IMR-90 (cell line): ENCODE data around the gene TMEM86B. TPM values are rescaled to one million over a fixed set of nuclear protein-coding genes. Genes with fewer than 3 reads are reported as not detected.

Experiments
- ATAC-seq: fragments of 200-7000 bp; cut with Tn5 transposase; 2 replicates; pipeline ENCODE4 v1.9.1; 2020; ENCODE audit warnings: low read depth, mild to moderate bottlenecking, moderate library complexity
- BruUV-seq: library from RNA; stranded (reverse); fragments of 400-500 nt; replicated peaks from 2 replicates; lab custom pipeline; 2021; lab: Mats Ljungman, UMichigan
- CTCF ChIA-PET: fragments of 300-600 bp; formaldehyde crosslinking; extraction: SDS; loops from one replicate; lab custom pipeline; 2021; ENCODE audit warnings: antibody characterized with exemption; lab: Yijun Ruan, JAX
- POLR2A ChIA-PET: fragments of 300-600 bp; sonication (Branson Sonifier 250); formaldehyde crosslinking; loops from one replicate; lab custom pipeline; 2022; ENCODE audit warnings: antibody characterized with exemption; ENCODE audit not compliant: unreplicated experiment; lab: Charles Lee
- DNase-seq: peaks from one replicate; pipeline ENCODE4 v3.0.0; 2013
- H2AFZ ChIP-seq: replicated peaks from 2 replicates; pipeline ENCODE3; 2013; ENCODE audit warnings: low read length, mild to moderate bottlenecking; ENCODE audit not compliant: poor library complexity
- H2AK5ac ChIP-seq: 2 replicates; pipeline ENCODE4 v1.6.1; 2013; ENCODE audit warnings: low read depth, low read length, inconsistent platforms
- H2AK9ac ChIP-seq: replicated peaks from 2 replicates; pipeline ENCODE3; 2013; ENCODE audit warnings: mild to moderate bottlenecking, low read depth, low read length, moderate library complexity; ENCODE audit not compliant: poor library complexity
- H2BK120ac ChIP-seq: 2 replicates; pipeline ENCODE4 v1.6.1; 2013; ENCODE audit warnings: low read depth, low read length, inconsistent platforms
- H2BK15ac ChIP-seq: 3 replicates; pipeline ENCODE4 v1.6.1; 2013; ENCODE audit warnings: low read depth, low read length, inconsistent platforms
- H2BK20ac ChIP-seq: 2 replicates; pipeline ENCODE4 v1.6.1; 2013; ENCODE audit warnings: low read depth, mild to moderate bottlenecking, inconsistent platforms, low read length, moderate library complexity
- H2BK5ac ChIP-seq: 2 replicates; pipeline ENCODE4 v1.6.1; 2013; ENCODE audit warnings: mild to moderate bottlenecking, low read depth, low read length, inconsistent platforms; ENCODE audit not compliant: poor library complexity, severe bottlenecking
- H3K14ac ChIP-seq: replicated peaks from 2 replicates; pipeline ENCODE4 v1.6.1; 2013; ENCODE audit warnings: low read depth, low read length, inconsistent platforms
- H3K18ac ChIP-seq: 2 replicates; pipeline ENCODE4 v1.6.1; 2013; ENCODE audit warnings: low read depth, low read length, control low read depth
- H3K23ac ChIP-seq: 2 replicates; pipeline ENCODE4 v1.6.1; 2013; ENCODE audit warnings: low read depth, low read length, inconsistent platforms
- H3K27ac ChIP-seq: 2 replicates; pipeline ENCODE4 v1.5.1; 2013; ENCODE audit warnings: mild to moderate bottlenecking, control low read depth, low read length; ENCODE audit not compliant: insufficient read depth
- H3K27me3 ChIP-seq: 2 replicates; pipeline ENCODE4 v1.6.1; 2013; ENCODE audit warnings: low read length; ENCODE audit not compliant: control insufficient read depth, insufficient read depth
- H3K36me3 ChIP-seq: 2 replicates; pipeline ENCODE4 v1.6.1; 2013; ENCODE audit warnings: low read length, mixed read lengths; ENCODE audit not compliant: control insufficient read depth, insufficient read depth
- H3K4ac ChIP-seq: 2 replicates; pipeline ENCODE4 v1.6.1; 2013; ENCODE audit warnings: low read depth, low read length, inconsistent platforms
- H3K4me1 ChIP-seq: 2 replicates; pipeline ENCODE4 v1.6.1; 2013; ENCODE audit warnings: low read length, mixed read lengths; ENCODE audit not compliant: control insufficient read depth, insufficient read depth
- H3K4me2 ChIP-seq: 2 replicates; pipeline ENCODE4 v1.6.1; 2013; ENCODE audit warnings: low read depth, mild to moderate bottlenecking, control low read depth, low read length, moderate library complexity
- H3K4me3 ChIP-seq: 2 replicates; pipeline ENCODE4 v1.5.1; 2013; ENCODE audit warnings: low read depth, mild to moderate bottlenecking, control low read depth, low read length, moderate library complexity; ENCODE audit not compliant: insufficient read depth
- H3K56ac ChIP-seq: 2 replicates; pipeline ENCODE4 v1.6.1; 2013; ENCODE audit warnings: low read length, inconsistent platforms; ENCODE audit not compliant: insufficient read depth; ENCODE audit errors: extremely low read depth
- H3K79me1 ChIP-seq, 2 experiments: 2 replicates each; pipeline ENCODE4 v1.6.1; 2013; ENCODE audit warnings: low read length in 2 of 2, inconsistent platforms in 1 of 2, low read depth in 1 of 2
- H3K9ac ChIP-seq: 2 replicates; pipeline ENCODE4 v1.6.1; 2013; ENCODE audit warnings: low read depth, low read length, control low read depth
- H3K9me1 ChIP-seq: 2 replicates; pipeline ENCODE4 v1.6.1; 2013; ENCODE audit warnings: low read length, inconsistent platforms; ENCODE audit not compliant: insufficient read depth
- H3K9me3 ChIP-seq: 2 replicates; pipeline ENCODE4 v1.6.1; 2013; ENCODE audit warnings: low read length; ENCODE audit not compliant: control insufficient read depth, insufficient read depth
- H4K20me1 ChIP-seq: 2 replicates; pipeline ENCODE4 v1.6.1; 2013; ENCODE audit warnings: low read length, inconsistent platforms; ENCODE audit not compliant: insufficient read depth
- H4K5ac ChIP-seq: 2 replicates; pipeline ENCODE4 v1.6.1; 2013; ENCODE audit warnings: mild to moderate bottlenecking, low read depth, low read length, control low read depth
- H4K8ac ChIP-seq, 2 experiments: 2 replicates each; pipeline ENCODE4 v1.6.1; 2013; ENCODE audit warnings: low read depth in 2 of 2, low read length in 2 of 2, control low read depth in 1 of 2, inconsistent platforms in 1 of 2
- H4K91ac ChIP-seq: 2 replicates; pipeline ENCODE4 v1.6.1; 2013; ENCODE audit warnings: low read depth, low read length, inconsistent platforms; ENCODE audit not compliant: insufficient read depth
- CEBPB ChIP-seq: IDR thresholded peaks from 2 replicates; pipeline ENCODE4 v1.6.1; 2012; ENCODE audit warnings: low read depth, low read length, improper control_type of control experiment
- POLR2A ChIP-seq: IDR thresholded peaks from 2 replicates; pipeline ENCODE4 v1.6.1; 2012; ENCODE audit warnings: mild to moderate bottlenecking, low read depth, low read length
- SMC3 ChIP-seq: fragments of 150-350 bp; IDR thresholded peaks from 2 replicates; pipeline ENCODE4 v1.6.1; 2016; ENCODE audit warnings: low read depth, mild to moderate bottlenecking, antibody characterized with exemption, low read length, moderate library complexity
- WGBS, 2 experiments: methylation state at CpG; one replicate each; pipeline versions ENCODE4 v1.1.5 to v1.1.7; 2013; ENCODE audit warnings: missing lambda C conversion rate in 2 of 2; ENCODE audit not compliant: insufficient read length in 1 of 2; ENCODE audit errors: extremely low coverage in 2 of 2; 5-methylcytosine and 5-hydroxymethylcytosine counted together
- dilution Hi-C: fragments of 300-500 bp; cut with HindIII; formaldehyde crosslinking; loops from one replicate; pipeline ENCODE4 v1.14.3; 2018; ENCODE audit warnings: low sequenced_read_pairs; ENCODE audit not compliant: unreplicated experiment
- in situ Hi-C: fragments of 300-500 bp; cut with MboI; formaldehyde crosslinking; loops from 3 replicates; pipeline ENCODE4 v1.14.3; 2019; ENCODE audit warnings: low sequenced_read_pairs, inconsistent platforms, mixed read lengths
- intact Hi-C: fragments of 100-400 bp; cut with micrococcal nuclease; formaldehyde crosslinking; loops from 2 replicates; pipeline ENCODE4 v1.10.0; 2022
- polyA plus RNA-seq, 3 experiments: library from polyadenylated mRNA; depleted of rRNA; stranded (reverse); fragments of >200 nt; gene quantifications; 2 replicates each; pipeline ENCODE4 v1.2.3, GENCODE V29; 2012; ENCODE audit warnings: low replicate concordance in 1 of 3
- total RNA-seq: library from RNA; depleted of rRNA; stranded (reverse); fragments of >200 nt; gene quantifications from 2 replicates; pipeline ENCODE4 v1.2.3, GENCODE V29; 2012
- TF ChIP-seq, protein P1 (sequence below): fragments of 150-350 bp; IDR thresholded peaks from 2 replicates; pipeline ENCODE4 v1.6.1; 2016; ENCODE audit warnings: low read depth, mild to moderate bottlenecking, low read length, moderate library complexity, borderline replicate concordance

Gene TMEM86B
- total and polyA plus RNA-seq, 2 of the 4 experiments (the other 2 are of a cell fraction), result 0.18 to 2.4 TPM

DNA sequence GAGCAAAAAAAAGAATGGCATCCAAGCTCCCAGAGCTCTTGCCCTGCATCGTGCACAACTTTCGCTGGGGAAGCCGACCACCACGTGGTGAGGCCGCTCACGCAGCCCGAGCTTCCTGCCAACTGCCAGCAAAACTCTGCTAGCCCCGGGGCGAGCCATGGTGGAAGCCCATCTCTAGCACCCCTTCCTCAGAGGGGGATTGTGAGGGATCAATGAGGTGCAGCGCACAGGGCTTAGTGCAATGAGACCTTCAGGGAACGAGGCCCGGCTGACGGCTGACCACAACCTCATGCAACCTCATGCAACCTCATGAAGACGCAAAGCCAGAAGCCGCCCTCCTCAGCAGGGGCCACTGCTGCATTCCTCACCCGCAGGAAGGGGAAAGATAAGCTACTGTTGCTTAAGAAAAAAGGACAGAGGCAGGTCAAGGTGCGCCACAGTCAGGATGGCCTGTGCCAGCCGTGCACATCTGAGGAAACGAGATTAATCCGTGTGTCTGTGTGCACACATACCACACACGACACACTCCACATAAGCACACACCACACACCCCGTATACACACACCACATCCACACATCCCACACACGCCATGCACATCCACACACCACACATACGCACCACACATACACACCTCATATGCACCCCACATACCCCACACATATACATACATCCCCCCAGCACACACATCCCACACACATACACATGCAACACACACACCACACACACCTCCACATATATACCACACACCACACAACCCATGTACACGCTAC is 41.8 kb upstream of the TMEM86B start:
- TF ChIP-seq CEBPB, result no peak
- TF ChIP-seq, protein P1, sequence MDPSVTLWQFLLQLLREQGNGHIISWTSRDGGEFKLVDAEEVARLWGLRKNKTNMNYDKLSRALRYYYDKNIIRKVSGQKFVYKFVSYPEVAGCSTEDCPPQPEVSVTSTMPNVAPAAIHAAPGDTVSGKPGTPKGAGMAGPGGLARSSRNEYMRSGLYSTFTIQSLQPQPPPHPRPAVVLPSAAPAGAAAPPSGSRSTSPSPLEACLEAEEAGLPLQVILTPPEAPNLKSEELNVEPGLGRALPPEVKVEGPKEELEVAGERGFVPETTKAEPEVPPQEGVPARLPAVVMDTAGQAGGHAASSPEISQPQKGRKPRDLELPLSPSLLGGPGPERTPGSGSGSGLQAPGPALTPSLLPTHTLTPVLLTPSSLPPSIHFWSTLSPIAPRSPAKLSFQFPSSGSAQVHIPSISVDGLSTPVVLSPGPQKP, result no peak
- TF ChIP-seq SMC3, result no peak
- no peak for TF ChIP-seq POLR2A
- BruUV-seq, result no TSS peak
- peaks cover 31% of the 10 kb centered on the region for H3K36me3 ChIP-seq
- H3K4me1 ChIP-seq, result no peaks in the 10 kb centered on the region
- intact Hi-C loops (no loop called here), in situ Hi-C loops (no loop called here), dilution Hi-C loops (no loop called here)
- H3K79me1 ChIP-seq, result peaks cover 5 to 30% of the 10 kb centered on the region in 2 experiments
- H4K8ac ChIP-seq, result no peak overlapping the region
- no peak overlapping the region for H2AK5ac ChIP-seq
- H3K9ac ChIP-seq, result no peak overlapping the region
- peak overlapping the region; percentile 88 for H2AK9ac ChIP-seq
- no peak overlapping the region for H4K5ac ChIP-seq
- H2BK20ac ChIP-seq, result no peak overlapping the region
- no peak overlapping the region for H2BK15ac ChIP-seq
- no peak overlapping the region; the same call in 1 of the 2 replicates for H3K56ac ChIP-seq
- no peak overlapping the region for H3K4me2 ChIP-seq
- ATAC-seq (no peak), DNase-seq (no peak)
- peaks cover 9% of the 10 kb centered on the region; the same call in 1 of the 2 replicates for H3K9me1 ChIP-seq
- H2AFZ ChIP-seq, result no peak overlapping the region
- H4K20me1 ChIP-seq, result peaks cover 7% of the 10 kb centered on the region; the same call in 1 of the 2 replicates
- no peak overlapping the region for H3K18ac ChIP-seq
- no peaks in the 10 kb centered on the region for H3K27me3 ChIP-seq
- no peak overlapping the region for H4K91ac ChIP-seq
- H3K4ac ChIP-seq, result no peak overlapping the region
- ChIA-PET CTCF (no interaction called here), POLR2A (interaction anchor here (0.5 kb wide), 1 partner anchor 137 kb away, joined by 4 read pairs; the partner anchor contains the start of gene UBE2S)
- no peak overlapping the region for H2BK120ac ChIP-seq
- no peaks in the 10 kb centered on the region for H3K9me3 ChIP-seq
- H3K14ac ChIP-seq, result no peak overlapping the region
- no peak overlapping the region for H3K27ac ChIP-seq
- no peak overlapping the region for H3K23ac ChIP-seq
- WGBS, 2 experiments, result 85 to 100% methylated on average over 2 to 8 of the region's 25 CpGs
- H2BK5ac ChIP-seq, result peak overlapping the region; percentile 79
- no peak overlapping the region for H3K4me3 ChIP-seq
